GM12892 (cell line): ENCODE measurements around the gene NAGS.

Experiments used
- POLR2AphosphoS5 ChIP-seq: IDR thresholded peaks from 2 replicates; pipeline ENCODE4 v1.6.1; 2011; ENCODE audit warnings: low read depth, low read length, control low read depth
- TAF1 ChIP-seq: IDR thresholded peaks from 2 replicates; pipeline ENCODE4 v1.6.1; 2011; ENCODE audit warnings: low read depth, mild to moderate bottlenecking, control low read depth, low read length, borderline replicate concordance

DNA sequence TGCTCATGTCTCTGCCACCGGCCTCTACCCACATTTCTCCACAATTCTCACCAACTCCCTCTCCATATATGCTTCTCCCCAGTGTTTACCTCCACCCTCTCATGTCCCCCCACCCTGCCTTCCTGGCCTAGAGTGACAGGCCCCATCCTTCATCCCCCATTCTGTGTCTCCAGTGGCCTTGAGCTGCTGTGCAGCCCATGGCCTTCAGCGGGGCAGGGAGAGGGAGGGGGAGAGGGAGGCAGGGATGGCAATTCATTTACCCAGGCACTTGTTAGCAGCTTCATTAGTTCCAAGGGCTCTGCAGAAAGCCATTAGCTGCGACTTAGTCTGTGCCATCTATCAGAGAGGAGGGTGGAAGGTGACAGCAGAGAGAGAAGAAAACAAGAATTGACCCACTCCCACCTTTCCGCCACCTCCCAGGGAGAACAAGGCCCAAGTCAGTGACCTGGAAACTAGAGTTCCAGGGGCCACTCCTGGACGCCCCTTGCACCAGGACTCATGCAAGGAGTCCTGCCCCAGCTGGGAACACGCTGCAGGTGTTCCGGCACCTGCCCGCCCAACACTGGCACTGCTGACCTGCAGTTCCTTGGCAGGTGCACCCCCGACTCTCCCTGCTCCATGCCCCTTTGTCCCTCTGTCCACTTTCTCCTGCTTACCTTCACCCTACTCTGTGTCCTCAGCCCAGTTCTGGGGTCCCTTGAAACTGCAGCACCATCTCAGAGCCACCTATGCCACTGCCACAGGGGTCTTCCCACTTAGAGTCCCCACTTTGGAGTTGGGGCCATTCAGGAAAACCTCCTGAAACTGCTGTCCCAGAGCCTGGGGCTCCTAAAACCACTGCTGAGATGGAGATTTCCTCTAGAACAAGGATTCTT, 27.2 kb upstream of the NAGS start:
- TF ChIP-seq POLR2AphosphoS5: no peak
- TF ChIP-seq TAF1: no peak
